ENCODE data around the gene SAMD4A.

SAMD4A gene

GRCh38 chr14:54687750-54688119 lies 120.8 kb downstream of the SAMD4A start:
- Histone ChIP-seq H3K4me1 (ENCODE audit: control insufficient read depth in 1 of 2, insufficient read depth in 1 of 2, low read depth in 1 of 2, low read length in 1 of 2) (peaks cover 0 to 6% of the 10 kb centered on the region in 2 experiments), H3K27ac (no peak overlapping the region), H3K9me3 (no peaks in the 10 kb centered on the region), H3K4me3 (ENCODE audit: low read depth in 1 of 2, low read length in 1 of 2) (no peak overlapping the region), H3K27me3 (no peaks in the 10 kb centered on the region), H3K36me3 (no peaks in the 10 kb centered on the region)
- TF ChIP-seq CTCF (IDR thresholded peaks at IDR 0.05): no peak

GRCh38 chr14:54688229-54688628 lies 121.3 kb downstream of the SAMD4A start:
- Histone ChIP-seq H3K36me3 (no peaks in the 10 kb centered on the region), H3K4me1 (ENCODE audit: control insufficient read depth in 1 of 2, insufficient read depth in 1 of 2, low read depth in 1 of 2, low read length in 1 of 2) (peaks cover 0 to 6% of the 10 kb centered on the region in 2 experiments), H3K4me3 (ENCODE audit: low read depth in 1 of 2, low read length in 1 of 2) (no peak overlapping the region), H3K27me3 (no peaks in the 10 kb centered on the region), H3K9me3 (no peaks in the 10 kb centered on the region), H3K27ac (no peak overlapping the region)
- no peak for TF ChIP-seq CTCF (IDR thresholded peaks at IDR 0.05)

- no peaks in the 10 kb centered on the region for H3K27me3 ChIP-seq
- TF ChIP-seq CTCF (IDR thresholded peaks at IDR 0.05): no peak
- no peak overlapping the region for H3K4me3 ChIP-seq (ENCODE audit: low read depth in 1 of 2, low read length in 1 of 2)
- no peaks in the 10 kb centered on the region for H3K9me3 ChIP-seq
- H3K27ac ChIP-seq: no peak overlapping the region
- peaks cover 0 to 6% of the 10 kb centered on the region in 2 experiments for H3K4me1 ChIP-seq (ENCODE audit: control insufficient read depth in 1 of 2, insufficient read depth in 1 of 2, low read depth in 1 of 2, low read length in 1 of 2)
- no peaks in the 10 kb centered on the region for H3K36me3 ChIP-seq
Observed at GRCh38 chr14:54689928-54690327, 123.0 kb downstream of the SAMD4A start.

- H3K4me1 ChIP-seq (ENCODE audit: control insufficient read depth in 1 of 2, insufficient read depth in 1 of 2, low read depth in 1 of 2, low read length in 1 of 2): peaks cover 0 to 6% of the 10 kb centered on the region in 2 experiments
- no peak for TF ChIP-seq CTCF (IDR thresholded peaks at IDR 0.05)
- H3K27ac ChIP-seq: no peak overlapping the region
- no peaks in the 10 kb centered on the region for H3K27me3 ChIP-seq
- no peaks in the 10 kb centered on the region for H3K9me3 ChIP-seq
- H3K4me3 ChIP-seq (ENCODE audit: low read depth in 1 of 2, low read length in 1 of 2): no peak overlapping the region
- H3K36me3 ChIP-seq: no peaks in the 10 kb centered on the region
Observed at GRCh38 chr14:54690887-54691286, 124.0 kb downstream of the SAMD4A start.

- H3K36me3 ChIP-seq: no peaks in the 10 kb centered on the region
- no peaks in the 10 kb centered on the region for H3K9me3 ChIP-seq
- no peaks in the 10 kb centered on the region for H3K27me3 ChIP-seq
- H3K4me3 ChIP-seq (ENCODE audit: low read depth in 1 of 2, low read length in 1 of 2): no peak overlapping the region
- no peak overlapping the region for H3K27ac ChIP-seq
- no peak for TF ChIP-seq CTCF (IDR thresholded peaks at IDR 0.05)
- H3K4me1 ChIP-seq (ENCODE audit: control insufficient read depth in 1 of 2, insufficient read depth in 1 of 2, low read depth in 1 of 2, low read length in 1 of 2): peaks cover 0 to 6% of the 10 kb centered on the region in 2 experiments
Observed at GRCh38 chr14:54691525-54692283, 124.8 kb downstream of the SAMD4A start.
